Measurements from ENCODE around the gene MYOCOS.
"Not testable (repeated sequence)": the region's sequence is repeated elsewhere in the genome, so short reads cannot be mapped to it uniquely, and the experiment has no call there.

The MYOCOS gene

GRCh38 chr1:171627020-171627419 lies 5.0 kb downstream of the MYOCOS start:
- no peak for DNase-seq

- DNase-seq, result no peak
Measured at GRCh38 chr1:171628225-171628624, 6.2 kb downstream of the MYOCOS start.

DNA sequence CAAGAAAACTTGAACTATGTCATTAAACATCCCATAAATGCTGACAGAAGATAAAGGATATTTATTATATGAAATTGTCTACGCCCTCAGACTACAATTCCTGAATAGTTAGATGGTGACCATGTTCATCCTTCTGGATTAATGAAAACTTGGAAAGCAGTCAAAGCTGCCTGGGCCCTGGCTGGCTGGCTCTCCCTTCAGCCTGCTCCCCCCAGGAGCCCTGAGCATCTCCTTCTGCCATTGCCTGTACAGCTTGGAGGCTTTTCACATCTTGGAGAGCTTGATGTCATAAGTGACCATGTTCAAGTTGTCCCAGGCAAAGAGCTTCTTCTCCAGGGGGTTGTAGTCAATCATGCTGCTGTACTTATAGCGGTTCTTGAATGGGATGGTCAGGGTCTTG lies 13.6 kb downstream of the MYOCOS start:
- no peak for DNase-seq

DNA sequence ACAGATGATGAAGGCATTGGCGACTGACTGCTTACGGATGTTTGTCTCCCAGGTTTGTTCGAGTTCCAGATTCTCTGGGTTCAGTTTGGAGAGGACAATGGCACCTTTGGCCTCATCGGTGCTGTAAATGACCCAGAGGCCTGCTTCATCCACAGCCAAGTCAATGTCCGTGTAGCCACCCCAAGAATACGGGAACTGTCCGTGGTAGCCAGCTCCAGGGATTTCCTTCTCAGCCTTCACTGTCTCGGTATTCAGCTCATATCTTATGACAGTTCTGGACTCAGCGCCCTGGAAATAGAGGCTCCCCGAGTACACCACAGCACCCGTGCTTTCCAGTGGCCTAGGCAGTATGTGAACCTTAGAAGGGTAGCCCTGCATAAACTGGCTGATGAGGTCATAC lies 14.1 kb downstream of the MYOCOS start:
- no peak for DNase-seq

DNA sequence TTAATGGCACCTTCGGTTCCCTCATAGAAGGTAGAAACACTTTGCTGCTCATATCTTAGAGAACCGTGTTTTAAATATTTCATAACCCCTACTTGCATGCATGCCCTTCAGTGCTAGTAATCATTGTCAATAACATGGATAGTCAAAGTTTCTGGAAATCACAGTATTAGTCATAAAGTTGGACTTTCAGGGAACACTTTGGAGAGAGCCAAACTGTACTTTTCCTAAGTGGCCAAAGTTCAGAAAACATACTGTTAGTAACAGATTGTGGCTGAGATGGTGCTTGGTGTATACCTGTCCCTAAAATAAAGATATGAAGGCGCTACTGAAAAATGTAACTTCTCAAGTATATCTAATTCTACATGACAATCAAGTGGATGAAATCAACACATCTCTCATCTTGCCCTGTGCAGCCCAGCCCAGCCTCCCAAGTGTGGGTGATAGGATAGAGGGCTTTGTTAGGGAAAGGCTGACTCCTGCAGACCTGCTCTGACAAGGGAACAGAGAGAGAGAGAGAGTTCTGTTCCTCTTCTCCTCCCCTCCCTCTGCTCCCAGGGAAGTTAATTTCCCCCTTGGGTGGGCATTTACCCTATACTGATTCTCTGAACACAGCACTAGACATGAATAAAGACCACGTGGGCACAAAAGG lies 16.0 kb downstream of the MYOCOS start:
- DNase-seq, result no peak

DNA sequence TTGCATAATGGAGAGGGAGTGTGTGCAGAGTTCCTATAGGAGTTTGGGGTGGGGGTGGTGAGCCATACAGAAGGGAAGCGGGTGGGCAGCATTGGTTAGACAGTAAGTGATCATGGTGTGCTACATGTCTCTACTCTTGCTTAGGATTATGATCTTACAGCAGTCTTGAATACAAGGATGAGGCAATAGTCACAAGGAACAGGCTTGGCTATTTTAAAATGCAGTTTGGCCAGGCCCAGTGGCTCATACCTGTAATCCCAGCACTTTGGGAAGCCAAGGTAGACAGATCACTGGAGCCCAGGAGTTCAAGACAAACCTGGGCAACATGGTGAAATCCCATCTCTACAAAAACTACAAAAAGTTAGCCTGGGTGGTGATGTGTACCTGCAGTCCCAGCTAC lies 18.2 kb downstream of the MYOCOS start:
- no peak for DNase-seq

GRCh38 chr1:171641076-171641864 lies 19.2 kb downstream of the MYOCOS start:
- no peak for DNase-seq

DNA sequence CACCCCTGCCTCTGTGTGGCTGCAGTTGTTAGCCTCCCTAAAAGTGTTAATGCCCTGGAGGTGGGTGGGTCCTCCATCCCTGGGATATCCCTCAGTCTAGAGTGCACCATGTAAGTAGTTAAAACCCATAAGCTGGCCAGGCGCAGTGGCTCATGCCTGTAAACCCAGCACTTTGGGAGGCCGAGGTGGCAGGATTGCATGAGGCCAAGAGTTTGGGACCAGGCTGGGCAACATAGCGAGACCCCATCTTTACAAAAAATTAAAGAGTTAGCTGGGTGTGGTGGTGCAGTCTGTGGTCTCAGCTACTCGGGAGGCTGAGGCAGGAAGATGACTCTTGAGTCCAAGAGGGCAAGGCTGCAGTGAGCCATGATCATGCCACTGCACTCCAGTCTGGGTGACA lies 20.2 kb downstream of the MYOCOS start:
- DNase-seq, result no peak

DNA sequence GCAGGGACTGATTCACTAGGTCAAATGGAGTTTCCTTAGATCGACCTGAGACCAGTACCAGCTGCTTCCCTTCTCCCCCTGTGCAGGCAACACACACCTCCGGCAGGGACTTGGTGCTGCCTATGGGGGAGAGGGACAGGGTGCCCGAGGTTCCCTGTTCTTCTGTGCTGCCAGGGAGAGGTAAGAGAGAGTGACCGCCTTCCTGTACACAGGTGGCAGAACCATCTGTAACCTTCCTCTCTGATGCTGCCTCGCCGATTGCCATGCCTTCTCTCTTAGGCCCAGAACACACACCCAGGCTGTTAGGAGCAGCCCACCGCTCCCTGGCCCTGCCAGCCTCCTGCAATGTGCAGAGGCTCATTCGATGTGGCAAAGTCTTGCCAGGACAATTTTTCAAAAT lies 21.1 kb downstream of the MYOCOS start:
- no peak for DNase-seq

DNA sequence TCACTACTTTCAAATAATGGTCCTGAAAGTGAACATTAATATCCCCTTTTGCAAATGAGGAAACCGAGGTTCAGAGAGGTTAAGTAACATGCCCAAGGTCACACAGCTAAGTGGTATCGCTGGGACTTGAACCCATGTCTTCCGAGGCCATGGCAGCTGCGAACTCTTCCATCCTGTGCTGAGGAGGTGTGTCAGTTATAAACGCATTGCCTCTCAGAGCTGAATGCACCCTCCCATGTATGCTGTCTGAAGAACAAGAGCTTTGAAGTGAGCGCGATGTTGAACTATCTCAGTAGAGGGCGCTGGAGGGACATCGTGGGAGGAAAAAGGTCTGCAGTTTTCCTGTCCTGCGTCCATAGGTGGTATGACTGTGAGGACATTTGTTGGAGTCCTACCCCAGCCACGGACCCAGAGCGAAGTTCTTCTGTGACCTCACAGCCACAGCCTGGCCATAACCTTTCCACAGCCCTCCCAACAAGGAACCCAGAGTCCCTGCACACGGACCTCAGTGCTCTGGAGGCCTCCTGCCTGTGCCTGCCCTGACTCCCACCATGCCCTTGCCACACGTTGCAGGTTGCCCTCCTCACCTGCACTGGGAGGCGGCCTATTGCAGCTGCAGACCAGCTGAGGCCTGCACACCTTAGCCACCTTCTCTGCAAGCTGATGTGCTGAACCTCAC lies 22.9 kb downstream of the MYOCOS start:
- peak; percentile 83 to 86 for DNase-seq

DNA sequence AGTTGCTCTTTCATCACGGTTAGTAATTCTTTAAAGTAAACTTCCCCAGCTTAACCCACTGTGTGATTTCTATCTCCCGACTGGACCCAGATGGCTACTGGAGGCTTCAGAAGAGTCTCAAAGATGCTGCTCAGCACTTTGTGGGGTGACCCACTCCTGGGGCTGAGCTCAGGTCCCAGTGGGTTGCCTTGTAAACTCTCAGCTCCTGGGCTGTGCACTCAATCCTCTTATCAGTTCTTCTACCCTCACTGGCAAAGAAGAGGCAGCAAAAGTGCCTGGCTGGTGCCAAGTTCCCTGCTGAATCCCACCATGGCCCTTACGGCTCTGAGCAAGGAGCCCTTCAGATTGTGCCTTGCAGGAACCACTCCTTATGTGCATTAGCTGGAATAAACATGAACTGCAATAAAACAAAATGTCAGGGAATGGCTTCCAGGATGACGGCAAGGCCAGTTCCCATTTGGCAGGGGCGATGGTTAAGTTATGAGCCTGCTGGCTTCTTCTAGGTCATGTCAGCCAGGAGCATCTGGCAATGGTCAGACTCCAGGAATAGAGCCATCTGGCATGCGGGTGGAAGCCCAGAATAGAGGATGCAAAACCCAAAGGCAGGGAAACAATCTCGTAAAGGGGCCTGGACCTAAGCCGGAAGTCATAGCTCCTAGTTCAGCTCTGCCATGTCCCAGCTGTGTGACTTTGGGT lies 23.7 kb downstream of the MYOCOS start:
- peak; percentile 58 to 76 for DNase-seq

GRCh38 chr1:171646249-171646560 lies 24.2 kb downstream of the MYOCOS start:
- DNase-seq, result no peak

- DNase-seq, result no peak
Measured at GRCh38 chr1:171652234-171652822, 30.3 kb downstream of the MYOCOS start, which contains the start of gene MYOC. Gene MYOC (minus strand): TSS chr1:171652688. CDS start chr1:171652611, 77 bp downstream.

- no peak for DNase-seq
Measured at GRCh38 chr1:171653796-171654195, 31.8 kb downstream of the MYOCOS start.

- DNase-seq, result no peak
Measured at GRCh38 chr1:171654201-171654941, 32.3 kb downstream of the MYOCOS start.

GRCh38 chr1:171654942-171655745 lies 33.1 kb downstream of the MYOCOS start:
- no peak for DNase-seq

DNA sequence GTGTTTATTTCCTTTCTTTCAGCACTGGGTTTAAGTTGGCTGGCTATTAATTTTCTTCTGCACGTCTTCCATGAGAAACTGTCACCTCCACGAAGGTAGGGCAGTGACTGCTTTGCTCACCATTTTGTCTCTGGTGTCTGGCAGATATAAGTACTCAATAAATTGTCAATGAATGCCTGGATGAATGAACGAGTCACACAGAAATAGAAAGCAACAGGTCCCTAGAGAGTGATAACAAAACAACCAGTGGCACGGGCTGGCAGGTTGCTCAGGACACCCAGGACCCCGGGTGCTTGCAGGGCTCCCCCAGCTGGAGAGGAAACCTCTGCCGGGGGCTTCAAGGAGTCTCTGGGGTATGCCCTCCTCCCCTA lies 33.7 kb downstream of the MYOCOS start:
- no peak for DNase-seq

GRCh38 chr1:171656206-171656605 lies 34.2 kb downstream of the MYOCOS start:
- not testable (repeated sequence) for DNase-seq

- DNase-seq, result no peak
Measured at GRCh38 chr1:171661076-171661650, 39.1 kb downstream of the MYOCOS start.

GRCh38 chr1:171663036-171663853 lies 41.2 kb downstream of the MYOCOS start:
- DNase-seq, result no peak
